Ramos (cell line): ENCODE measurements around the gene MACC1.

Experiments
- in situ Hi-C: fragments of 300-500 bp; cut with MboI; formaldehyde crosslinking; loops from one replicate; pipeline ENCODE4 v1.14.3; 2022; ENCODE audit warnings: low sequenced_read_pairs; ENCODE audit not compliant: unreplicated experiment

MACC1 gene, protein sequence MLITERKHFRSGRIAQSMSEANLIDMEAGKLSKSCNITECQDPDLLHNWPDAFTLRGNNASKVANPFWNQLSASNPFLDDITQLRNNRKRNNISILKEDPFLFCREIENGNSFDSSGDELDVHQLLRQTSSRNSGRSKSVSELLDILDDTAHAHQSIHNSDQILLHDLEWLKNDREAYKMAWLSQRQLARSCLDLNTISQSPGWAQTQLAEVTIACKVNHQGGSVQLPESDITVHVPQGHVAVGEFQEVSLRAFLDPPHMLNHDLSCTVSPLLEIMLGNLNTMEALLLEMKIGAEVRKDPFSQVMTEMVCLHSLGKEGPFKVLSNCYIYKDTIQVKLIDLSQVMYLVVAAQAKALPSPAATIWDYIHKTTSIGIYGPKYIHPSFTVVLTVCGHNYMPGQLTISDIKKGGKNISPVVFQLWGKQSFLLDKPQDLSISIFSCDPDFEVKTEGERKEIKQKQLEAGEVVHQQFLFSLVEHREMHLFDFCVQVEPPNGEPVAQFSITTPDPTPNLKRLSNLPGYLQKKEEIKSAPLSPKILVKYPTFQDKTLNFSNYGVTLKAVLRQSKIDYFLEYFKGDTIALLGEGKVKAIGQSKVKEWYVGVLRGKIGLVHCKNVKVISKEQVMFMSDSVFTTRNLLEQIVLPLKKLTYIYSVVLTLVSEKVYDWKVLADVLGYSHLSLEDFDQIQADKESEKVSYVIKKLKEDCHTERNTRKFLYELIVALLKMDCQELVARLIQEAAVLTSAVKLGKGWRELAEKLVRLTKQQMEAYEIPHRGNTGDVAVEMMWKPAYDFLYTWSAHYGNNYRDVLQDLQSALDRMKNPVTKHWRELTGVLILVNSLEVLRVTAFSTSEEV

DNA sequence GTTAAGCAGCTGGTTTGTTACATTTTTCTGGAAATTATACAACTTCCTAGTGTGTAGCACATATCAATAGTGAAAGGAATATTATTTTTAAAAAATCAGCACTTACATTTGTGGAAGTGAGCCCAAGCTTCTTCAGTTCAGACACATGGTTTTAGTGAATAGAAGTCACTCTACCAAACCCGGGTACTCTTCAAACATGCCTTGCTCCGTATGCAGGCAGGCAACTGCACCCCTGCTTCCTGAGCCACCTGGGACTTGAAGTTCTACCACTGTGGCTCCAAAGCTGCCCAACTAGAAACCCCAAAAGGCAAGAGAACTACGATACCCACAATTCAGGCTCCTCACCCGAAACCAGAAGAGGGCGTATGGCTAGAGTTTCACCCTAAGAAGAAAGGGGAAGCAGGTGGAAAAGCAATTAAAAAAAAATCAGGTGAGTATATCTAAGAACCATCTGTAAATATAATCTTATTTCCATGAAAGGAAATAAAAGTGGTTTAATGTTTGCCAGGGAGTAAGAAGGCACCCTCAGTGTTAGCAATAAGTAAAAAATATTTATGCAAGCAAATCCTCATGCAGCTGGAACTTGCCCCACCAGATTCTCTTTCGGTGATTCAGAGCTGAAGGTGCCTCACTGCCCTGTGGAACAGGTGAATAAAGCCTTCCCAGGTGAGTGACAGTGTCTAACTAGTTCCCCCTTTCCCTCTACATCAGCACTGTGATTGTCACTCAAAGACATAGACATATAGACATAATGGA, at the start of gene MACC1:
MACC1 (minus strand) TSS at position 192 of the 756 bp plus-strand sequence. CDS start 55,522 bp downstream, outside the sequence.
- in situ Hi-C loops = no loop called here

DNA sequence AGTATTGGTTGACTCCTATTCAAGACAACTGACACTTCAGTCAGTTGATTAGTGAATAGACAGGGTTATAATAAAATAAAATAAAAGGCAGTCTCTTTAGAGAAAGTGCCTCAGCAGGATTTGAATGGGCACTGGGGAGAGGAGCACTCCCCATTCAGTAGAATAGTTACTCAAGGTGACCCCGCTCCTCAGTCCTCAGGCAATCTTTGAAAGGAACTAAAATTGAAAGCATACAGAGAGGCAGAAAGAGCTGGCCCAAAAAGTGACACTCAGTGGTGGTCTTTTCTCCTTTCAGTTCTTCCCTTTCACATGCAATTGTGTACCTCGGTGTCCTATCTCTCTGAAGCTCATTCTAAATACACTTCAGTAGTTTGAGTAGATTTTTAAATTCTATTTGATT, 47.4 kb upstream of the MACC1 start:
- in situ Hi-C loops = no loop called here

DNA sequence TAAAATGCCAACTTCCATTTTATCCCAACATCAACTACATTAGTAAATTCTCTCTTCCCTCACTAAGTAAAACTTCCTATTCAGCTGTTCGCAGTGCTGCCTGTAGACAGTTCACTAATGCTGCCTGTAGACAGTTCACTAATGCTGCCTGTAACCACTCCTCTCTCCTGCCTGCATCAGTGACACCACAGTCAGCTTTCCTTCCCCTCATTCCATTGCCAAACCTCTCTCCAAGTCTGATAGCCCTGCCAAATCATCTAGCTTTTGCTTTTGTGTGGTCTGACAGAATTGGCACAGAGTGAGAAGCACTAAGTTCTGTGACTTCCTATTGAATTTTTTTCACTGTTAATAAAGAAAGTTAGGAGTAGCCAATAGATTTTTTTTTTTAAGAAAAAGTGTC, 43.0 kb upstream of the MACC1 start:
- in situ Hi-C loops = no loop called here

DNA sequence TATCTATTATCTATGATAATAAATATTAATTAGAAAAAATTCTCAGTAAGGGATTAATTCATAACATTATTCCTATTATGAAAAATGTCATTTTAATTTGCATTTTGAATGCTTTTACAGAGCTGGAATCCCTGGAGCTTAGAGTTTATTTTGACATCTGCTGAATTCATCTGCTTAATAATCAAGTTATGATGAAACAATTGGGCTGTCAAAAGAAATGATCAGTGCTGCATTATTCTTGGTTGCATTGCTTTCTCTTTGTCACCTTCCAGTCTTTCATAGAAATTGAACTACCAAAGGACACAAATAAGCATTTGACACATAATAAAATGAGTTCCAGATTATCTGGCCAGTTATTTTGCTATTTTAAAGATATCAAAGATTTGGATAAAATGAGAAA, 40.0 kb upstream of the MACC1 start:
- in situ Hi-C loops = no loop called here

DNA sequence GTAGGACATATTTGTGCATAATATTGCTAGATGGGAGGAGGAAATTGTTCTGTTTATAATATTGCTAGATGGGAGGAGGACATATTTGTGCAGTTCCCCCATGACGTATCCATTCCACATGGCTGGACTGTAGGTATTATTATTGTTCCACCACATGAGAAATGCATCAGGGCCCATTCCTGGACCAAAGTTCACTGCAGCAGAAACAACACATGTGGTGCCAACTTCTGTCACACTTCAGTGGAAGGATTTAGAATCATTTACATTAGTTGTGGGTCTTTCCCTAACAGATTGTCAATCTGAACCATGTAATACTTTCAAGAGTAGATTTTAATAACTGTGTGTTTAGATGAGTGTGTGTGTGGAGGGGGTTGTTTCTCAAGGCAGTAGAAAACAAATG, 32.7 kb upstream of the MACC1 start:
- in situ Hi-C loops = no loop called here

DNA sequence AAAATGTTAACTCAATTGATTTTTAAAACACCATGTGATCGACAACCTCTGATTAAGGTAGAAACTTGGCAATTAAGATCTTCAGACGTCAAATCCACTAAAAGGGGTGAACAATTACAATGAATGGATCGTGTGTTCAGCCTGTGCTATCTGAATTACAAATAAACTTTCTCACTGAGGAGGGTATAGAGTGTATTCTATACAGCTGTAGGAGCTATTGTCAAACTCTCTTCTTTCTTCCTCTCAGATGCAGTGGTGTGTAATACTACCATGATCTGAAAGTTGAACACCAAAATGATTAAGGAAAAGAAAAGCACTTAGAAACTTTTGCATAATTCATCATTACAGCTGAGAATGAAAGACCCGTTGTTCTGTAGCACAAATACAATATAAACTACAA, 32.2 kb upstream of the MACC1 start:
- in situ Hi-C loops = no loop called here

DNA sequence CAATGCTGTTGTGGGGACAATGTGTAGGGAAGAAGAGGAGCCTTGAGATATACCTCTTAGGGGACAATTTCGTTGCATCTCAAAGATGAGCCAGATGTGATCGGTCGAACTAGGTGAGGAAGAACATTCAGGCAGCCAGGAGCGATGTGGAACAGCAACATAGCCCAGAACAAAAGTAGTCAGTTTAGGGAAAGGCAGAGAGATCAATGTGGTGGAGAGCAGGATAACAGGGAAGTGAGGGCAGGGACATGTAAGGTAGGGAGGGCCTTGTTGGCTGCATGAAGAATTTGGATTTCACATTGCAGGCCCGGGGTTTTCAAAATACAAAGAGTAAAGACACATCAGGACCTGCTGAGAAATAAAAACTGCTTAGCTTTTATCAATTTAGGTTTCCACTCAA, 29.1 kb upstream of the MACC1 start:
- in situ Hi-C loops = no loop called here

DNA sequence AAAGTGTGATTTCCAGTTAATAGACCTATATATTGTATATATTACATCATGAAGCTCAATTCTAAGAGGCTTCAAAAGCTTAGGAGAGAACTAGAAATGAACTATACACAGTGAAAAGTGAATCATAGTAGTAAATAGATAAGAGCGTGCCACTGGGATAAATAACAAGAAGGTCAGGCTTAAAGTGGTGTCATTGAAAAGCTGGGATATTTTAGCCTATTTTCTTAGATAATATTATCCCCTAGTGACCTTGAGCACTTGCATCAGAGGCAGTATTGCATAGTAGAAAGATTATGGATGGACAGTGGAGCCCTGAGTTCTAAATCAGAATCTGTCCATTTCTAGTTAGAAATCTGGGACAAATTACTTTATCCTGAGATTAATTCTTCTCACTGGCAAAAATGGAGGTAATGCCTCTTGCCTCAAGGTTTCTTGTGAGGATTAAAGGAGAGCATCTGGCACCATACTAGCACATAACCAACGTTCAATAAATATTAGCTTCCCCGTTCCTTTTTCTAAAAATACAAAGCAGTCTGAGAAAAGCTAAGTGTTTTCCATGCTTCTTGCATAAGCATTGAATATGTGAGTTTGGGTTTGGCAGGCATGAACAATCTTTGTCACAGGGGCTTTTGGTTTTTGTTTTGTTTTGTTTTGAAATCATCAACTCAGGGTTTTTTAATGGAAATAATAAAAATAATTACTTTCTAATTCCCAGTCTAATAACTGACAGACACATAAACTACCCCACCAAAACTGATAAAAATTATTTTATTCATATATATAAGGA, 27.3 kb upstream of the MACC1 start:
- in situ Hi-C loops = no loop called here

DNA sequence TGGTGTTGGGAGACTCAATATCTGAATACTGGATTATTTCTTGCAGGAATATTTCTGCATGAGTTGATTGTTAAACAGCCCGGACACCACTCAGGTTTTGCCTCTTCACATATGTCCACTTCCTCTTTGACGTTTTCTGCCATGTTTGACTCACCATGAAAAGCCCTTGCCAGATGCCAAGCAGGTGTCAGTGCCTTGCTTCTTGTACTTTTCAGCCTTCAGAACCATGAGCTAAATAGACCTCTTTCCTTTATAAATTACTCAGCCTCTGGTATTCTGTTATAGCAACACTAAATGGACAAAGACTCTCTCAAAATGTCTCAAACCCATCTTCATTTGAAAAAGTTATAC, 24.7 kb upstream of the MACC1 start:
- in situ Hi-C loops = no loop called here

DNA sequence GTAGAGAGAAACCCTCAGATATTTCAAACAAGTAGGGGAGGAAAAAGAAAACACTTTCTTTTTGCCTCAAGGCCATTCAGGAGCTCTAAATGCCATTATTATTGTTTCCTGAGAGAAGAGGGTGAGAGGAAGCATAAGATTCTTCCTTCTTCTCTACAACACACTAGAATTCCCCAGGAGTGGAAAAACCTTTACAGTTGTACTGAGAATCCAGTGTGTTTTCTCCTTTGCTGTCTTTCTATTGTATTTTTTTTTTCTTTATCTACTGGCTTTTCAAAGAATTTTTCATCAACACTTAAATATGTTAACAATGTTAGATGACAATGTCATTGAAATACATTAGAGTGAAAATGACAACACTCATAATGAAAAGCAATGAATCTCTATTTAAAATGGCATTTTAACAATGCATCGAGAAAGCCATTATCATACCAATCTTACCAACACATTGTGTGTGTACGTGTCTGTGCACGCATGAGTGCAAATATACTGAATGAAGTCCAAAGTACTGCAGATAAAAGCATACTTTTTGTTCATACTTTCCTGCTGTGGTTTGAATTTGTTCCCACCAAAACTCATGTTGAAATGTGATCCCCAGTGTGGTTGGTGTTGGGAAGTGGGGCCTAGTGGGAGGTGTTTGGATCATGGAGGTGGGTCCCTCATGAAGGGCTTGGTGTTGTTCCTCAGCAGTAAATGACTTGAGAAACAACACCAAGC, 24.2 kb upstream of the MACC1 start:
- in situ Hi-C loops = no loop called here

DNA sequence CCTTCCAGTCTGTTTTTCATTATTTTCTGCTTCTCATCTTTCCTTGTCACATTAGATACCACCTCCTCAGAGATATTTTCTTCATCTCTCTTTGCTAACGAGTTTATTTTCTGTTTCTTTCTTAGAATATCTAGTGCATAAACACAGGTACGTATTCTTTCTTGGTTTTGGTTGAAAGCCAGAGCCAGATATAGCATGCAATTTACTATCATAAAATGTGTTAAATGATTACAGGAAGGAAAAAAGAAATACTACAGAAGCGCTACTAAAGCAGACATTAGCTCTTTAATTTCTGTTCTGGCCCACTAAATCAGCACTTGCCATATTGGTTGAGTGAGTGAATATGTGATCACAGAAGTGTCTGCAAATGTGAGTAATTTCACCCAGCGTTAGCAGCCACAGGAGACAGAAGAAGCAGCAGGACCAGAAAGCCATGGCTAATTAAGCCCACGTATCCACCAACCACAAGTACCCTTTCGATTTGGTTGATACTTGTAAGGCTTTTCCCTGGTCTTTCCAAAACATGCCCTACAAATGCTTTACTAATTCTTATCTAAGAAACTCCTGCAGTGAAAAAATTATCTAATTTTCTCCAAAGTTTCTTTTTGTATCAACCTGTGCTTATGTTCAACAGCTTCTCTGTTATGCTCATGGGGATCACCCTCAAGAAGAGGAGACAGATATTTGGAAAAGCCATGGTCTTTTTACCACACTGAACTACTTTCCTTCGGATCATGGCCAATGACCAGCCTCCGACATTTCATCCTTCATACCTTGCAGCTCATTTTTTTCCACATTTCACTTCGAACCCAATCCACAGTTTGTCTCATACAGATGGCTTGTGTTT, 23.1 kb upstream of the MACC1 start:
- in situ Hi-C loops = no loop called here

DNA sequence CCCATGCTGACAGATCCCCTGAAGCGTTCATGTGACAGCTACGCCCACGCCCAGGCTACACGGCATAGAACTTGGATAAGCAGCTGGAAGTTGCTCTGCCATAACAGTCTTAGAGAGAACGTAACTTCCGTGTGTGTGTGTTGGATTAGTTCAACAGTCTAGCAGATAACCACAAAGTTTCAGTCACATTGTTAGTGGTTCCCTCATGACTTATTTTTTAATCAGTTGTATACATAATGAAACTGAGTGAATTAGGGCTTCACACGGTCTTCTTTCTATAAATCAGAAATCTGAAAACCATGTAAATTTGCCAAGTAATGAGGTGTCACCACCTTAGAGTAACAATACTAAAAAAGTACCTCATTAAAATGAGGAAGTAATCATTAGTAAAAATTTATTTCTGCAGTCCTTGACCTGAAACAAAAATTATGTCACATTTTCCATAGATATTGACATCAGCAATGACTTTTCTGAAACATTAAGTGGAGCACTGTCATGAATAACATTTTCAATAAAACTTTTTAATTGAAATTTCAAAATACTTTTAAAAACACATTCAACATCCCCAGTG, 21.7 kb upstream of the MACC1 start:
- in situ Hi-C loops = no loop called here

DNA sequence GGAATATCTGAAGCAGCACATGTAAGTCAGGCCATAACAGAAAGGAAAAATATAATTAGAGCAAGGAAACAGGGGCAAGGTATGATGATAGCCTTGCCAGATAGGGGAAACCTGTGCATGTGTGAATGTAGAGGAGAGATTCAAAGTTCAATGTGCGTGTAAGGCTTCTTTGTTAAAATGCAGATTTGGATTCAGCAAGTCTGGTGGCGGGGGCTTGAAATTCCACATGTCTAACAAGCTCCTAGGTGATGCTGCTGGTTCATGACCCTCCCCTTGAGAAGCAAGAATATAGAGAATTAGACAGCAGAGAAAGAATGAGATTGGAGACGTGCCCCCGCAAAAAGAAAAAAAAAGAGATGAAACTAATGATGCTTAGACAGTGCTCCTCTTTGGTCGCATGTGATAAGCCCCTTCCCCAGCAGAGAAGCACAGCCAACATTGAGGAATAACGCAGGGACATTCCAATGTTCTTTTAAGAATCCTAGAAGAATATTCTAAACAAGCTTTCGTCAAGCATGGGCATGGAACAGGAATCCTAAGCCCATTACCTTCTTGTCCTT, 21.1 kb upstream of the MACC1 start:
- in situ Hi-C loops = no loop called here

DNA sequence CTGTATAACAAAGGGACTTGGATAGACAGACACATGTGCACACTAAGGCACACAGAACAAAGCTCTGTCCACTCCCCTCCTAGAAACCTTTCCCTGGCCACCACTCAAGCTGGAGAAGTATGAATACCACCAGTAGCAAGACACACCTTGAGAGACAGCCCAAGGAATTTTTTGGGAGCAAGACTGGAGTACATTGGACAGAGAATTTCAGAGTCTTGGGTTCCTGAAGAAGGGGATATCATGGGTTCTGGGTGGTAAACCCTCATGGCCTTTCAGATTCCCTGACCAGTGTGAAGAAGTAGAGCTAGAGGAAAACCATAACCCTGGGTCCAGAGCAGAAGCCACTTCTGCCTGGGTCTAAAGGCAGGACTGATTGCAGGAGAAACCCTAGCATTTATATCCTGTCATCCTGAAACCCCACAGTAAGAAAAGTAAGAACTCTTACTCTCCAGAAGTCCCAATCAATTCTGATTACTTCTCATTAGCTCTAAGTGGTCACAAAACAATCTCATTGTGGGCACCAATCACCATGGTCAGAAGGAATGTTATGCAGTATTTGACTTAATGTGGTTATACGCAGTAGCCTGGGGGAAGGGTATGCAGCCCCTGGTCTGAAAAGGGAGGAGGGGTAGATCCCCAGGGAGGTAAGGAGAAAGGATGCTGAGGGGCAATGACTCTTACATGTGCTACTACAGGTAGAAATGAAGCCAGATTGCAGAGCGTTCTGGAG, 20.4 kb upstream of the MACC1 start:
- in situ Hi-C loops = no loop called here

DNA sequence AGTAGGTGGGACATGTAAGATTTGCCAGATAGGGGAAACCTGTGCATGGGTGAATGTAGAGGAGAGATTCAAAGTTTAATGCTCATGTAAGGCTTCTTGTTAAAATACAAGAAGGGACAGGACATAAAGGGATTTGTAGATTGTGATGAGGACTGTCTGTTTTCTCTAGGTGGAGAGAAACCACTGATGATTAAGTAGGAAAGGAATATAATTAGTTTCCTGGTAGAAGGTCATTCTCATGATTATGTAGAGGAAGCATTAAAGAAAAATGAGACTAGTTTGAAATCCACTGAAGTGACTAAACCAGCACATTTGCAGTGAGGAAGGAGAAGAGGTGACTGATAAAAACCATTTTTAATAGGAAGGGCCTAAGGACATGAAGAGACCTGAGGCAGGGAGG, 19.6 kb upstream of the MACC1 start:
- in situ Hi-C loops = no loop called here

DNA sequence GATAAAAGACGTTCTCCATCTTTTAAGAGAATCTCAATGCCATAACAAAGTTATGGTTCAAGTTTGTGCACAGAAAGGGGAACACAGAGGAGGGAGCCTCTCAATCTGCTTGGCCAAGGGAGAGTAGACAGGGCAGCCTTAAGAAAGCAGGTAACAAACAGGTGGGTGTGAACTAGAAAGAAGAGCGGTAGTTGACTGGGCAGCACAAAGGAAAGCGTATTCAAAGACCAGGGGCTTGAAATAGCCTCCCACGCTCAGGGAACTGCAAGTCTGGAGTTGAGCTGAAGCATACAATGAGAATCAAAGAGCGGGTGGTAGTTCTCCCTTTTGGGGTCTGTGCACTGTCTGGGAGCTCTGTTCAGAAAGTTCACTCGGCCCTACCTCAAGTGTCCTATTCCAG, 18.9 kb upstream of the MACC1 start:
- in situ Hi-C loops = no loop called here

DNA sequence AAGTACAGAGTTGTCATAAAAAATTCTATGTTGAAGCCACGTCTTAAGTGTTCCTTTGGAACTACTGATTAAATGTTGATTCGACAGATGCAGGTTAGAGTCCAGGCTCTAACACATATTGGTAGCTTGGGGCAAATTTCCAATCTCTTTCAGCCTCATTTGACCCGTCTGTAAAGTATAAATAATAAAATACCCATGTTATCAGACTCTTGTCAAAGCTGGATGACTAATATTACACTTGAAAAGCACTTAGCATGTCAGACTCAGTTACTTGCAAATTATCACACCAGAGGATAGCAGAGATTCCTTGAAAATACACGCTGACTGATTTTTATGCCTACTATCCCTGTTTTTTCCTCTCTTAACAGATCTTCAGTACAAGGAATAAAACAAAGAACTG, 18.1 kb upstream of the MACC1 start:
- in situ Hi-C loops = no loop called here
